Thyroid gland (tissue), 4 donors: ENCODE measurements around the gene UBASH3B.

Experiments
- CTCF ChIP-seq, 6 experiments: fragments of 200-600 bp in 3 of 6; fragments of 450-650 bp in 3 of 6; sonication (generic) in 3 of 6; IDR thresholded peaks; one replicate each; pipeline ENCODE4 v1.5.1; 2016 to 2019; ENCODE audit warnings: antibody characterized with exemption in 6 of 6, mild to moderate bottlenecking in 2 of 6, inconsistent platforms in 1 of 6, moderate library complexity in 1 of 6
- POLR2A ChIP-seq, 2 donors: fragments of 450-650 bp; IDR thresholded peaks; one replicate each; pipeline ENCODE4 v1.6.1; 2017; ENCODE audit warnings: antibody characterized with exemption in 2 of 2, mild to moderate bottlenecking in 2 of 2, moderate library complexity in 1 of 2

- TF ChIP-seq CTCF (IDR thresholded peaks at IDR 0.05) (no peak), POLR2A (IDR thresholded peaks at IDR 0.05) (no peak)
Observed at GRCh38 chr11:122618927-122619326, 36.6 kb upstream of the UBASH3B start.
